Neural cell (in vitro differentiated cells): ENCODE results near the gene CNTD1. TPM values are rescaled to one million over a fixed set of nuclear protein-coding genes. Genes with fewer than 3 reads are reported as not detected.

Experiments used
- H2AFZ ChIP-seq: fragments of 200-600, 300-800 bp; sonication (generic), shearing (Covaris generic); 2 replicates; pipeline ENCODE4 v1.6.0; 2014; ENCODE audit warnings: low read depth, mild to moderate bottlenecking, antibody characterized with exemption, low read length, moderate library complexity
- H3F3A ChIP-seq: fragments of 200-600 bp; shearing (Covaris generic); 2 replicates; pipeline ENCODE4 v1.6.1; 2016; ENCODE audit warnings: mild to moderate bottlenecking, moderate library complexity, mixed read lengths, antibody characterized with exemption, low read length; ENCODE audit not compliant: insufficient read depth, poor library complexity, severe bottlenecking
- H3K27ac ChIP-seq: fragments of 200-600, 300-800 bp; sonication (generic), shearing (Covaris generic); 2 replicates; pipeline ENCODE4 v1.5.1; 2014; ENCODE audit warnings: mild to moderate bottlenecking, low read length, moderate library complexity
- H3K27me3 ChIP-seq: fragments of 300-800, 200-600 bp; sonication (generic), shearing (Covaris generic); 2 replicates; pipeline ENCODE4 v1.6.0; 2014; ENCODE audit warnings: mild to moderate bottlenecking, low read depth, low read length, moderate library complexity; ENCODE audit not compliant: insufficient read depth
- H3K36me3 ChIP-seq: fragments of 300-800, 200-600 bp; sonication (generic), shearing (Covaris generic); 2 replicates; pipeline ENCODE4 v1.5.1; 2014; ENCODE audit warnings: mild to moderate bottlenecking, antibody characterized with exemption, low read length, moderate library complexity; ENCODE audit not compliant: insufficient read depth
- H3K4me2 ChIP-seq: fragments of 300-800, 200-600 bp; sonication (generic), shearing (Covaris generic); 2 replicates; pipeline ENCODE4 v1.6.0; 2014; ENCODE audit warnings: mild to moderate bottlenecking, low read length
- H3K4me3 ChIP-seq: fragments of 300-800, 200-600 bp; sonication (generic), shearing (Covaris generic); 2 replicates; pipeline ENCODE4 v1.5.1; 2014; ENCODE audit warnings: mild to moderate bottlenecking, low read length, moderate library complexity
- H3K79me2 ChIP-seq: fragments of 200-600 bp; shearing (Covaris generic); replicated peaks from 2 replicates; pipeline ENCODE4 v1.6.0; 2014; ENCODE audit warnings: mild to moderate bottlenecking, low read length, moderate library complexity; ENCODE audit not compliant: insufficient read depth
- H3K9ac ChIP-seq: fragments of 300-800, 200-600 bp; sonication (generic), shearing (Covaris generic); 2 replicates; pipeline ENCODE4 v1.6.1; 2016; ENCODE audit warnings: mild to moderate bottlenecking, low read length, mixed read lengths
- H3K9me2 ChIP-seq: fragments of 200-600 bp; shearing (Covaris generic); 2 replicates; pipeline ENCODE4 v1.6.1; 2016; ENCODE audit warnings: mild to moderate bottlenecking, low read length, mixed read lengths; ENCODE audit not compliant: insufficient read depth
- H3K9me3 ChIP-seq: fragments of 200-600, 300-800 bp; sonication (generic), shearing (Covaris generic); 2 replicates; pipeline ENCODE4 v1.6.1; 2016; ENCODE audit warnings: mild to moderate bottlenecking, mixed run types, low read length, moderate library complexity, mixed read lengths
- H4K20me1 ChIP-seq: fragments of 200-600 bp; shearing (Covaris generic); 2 replicates; pipeline ENCODE4 v1.6.1; 2016; ENCODE audit warnings: mild to moderate bottlenecking, mixed run types; ENCODE audit not compliant: insufficient read depth
- EP300 ChIP-seq: fragments of 450-650 bp; conservative IDR thresholded peaks from 2 replicates; pipeline ENCODE4 v1.6.1; 2014; ENCODE audit warnings: antibody characterized with exemption, mild to moderate bottlenecking, moderate library complexity; ENCODE audit not compliant: poor library complexity, severe bottlenecking
- EZH2 ChIP-seq: fragments of 200-600, 300-800 bp; shearing (Covaris generic), sonication (generic); IDR thresholded peaks from 2 replicates; pipeline ENCODE4 v1.6.1; 2014; ENCODE audit warnings: antibody characterized with exemption, low read length, borderline replicate concordance, mild to moderate bottlenecking; ENCODE audit not compliant: insufficient read depth, poor library complexity, severe bottlenecking
- MXI1 ChIP-seq: fragments of 450-650 bp; conservative IDR thresholded peaks from 2 replicates; pipeline ENCODE4 v1.6.1; 2014; ENCODE audit warnings: antibody characterized with exemption, mild to moderate bottlenecking; ENCODE audit not compliant: poor library complexity, severe bottlenecking
- POLR2AphosphoS5 ChIP-seq: IDR thresholded peaks from 2 replicates; pipeline ENCODE4 v1.6.1; 2012
- RAD21 ChIP-seq: fragments of 450-650 bp; conservative IDR thresholded peaks from 2 replicates; pipeline ENCODE4 v1.6.1; 2014; ENCODE audit warnings: antibody characterized with exemption, mild to moderate bottlenecking, moderate library complexity
- SMC3 ChIP-seq: fragments of 450-650 bp; conservative IDR thresholded peaks from 2 replicates; pipeline ENCODE4 v1.6.1; 2014; ENCODE audit warnings: antibody characterized with exemption, mild to moderate bottlenecking, moderate library complexity; ENCODE audit not compliant: poor library complexity
- TAF1 ChIP-seq: IDR thresholded peaks from 2 replicates; pipeline ENCODE4 v1.6.1; 2012; ENCODE audit warnings: low read depth
- polyA plus RNA-seq: library from polyadenylated mRNA; depleted of rRNA; stranded (reverse); fragments of >200 nt; gene quantifications from 2 replicates; pipeline ENCODE4 v1.2.3, GENCODE V29; 2014
- TF ChIP-seq, protein P1 (sequence below): IDR thresholded peaks from 2 replicates; pipeline ENCODE4 v1.6.1; 2012; ENCODE audit warnings: borderline replicate concordance
- TF ChIP-seq, protein P2 (sequence below): fragments of 450-650 bp; IDR thresholded peaks from 2 replicates; pipeline ENCODE4 v1.5.1; 2014; ENCODE audit warnings: antibody characterized with exemption, mild to moderate bottlenecking, moderate library complexity; ENCODE audit not compliant: poor library complexity, severe bottlenecking

CNTD1 gene
- polyA plus RNA-seq, 1 donor from 2014 or later, result 0.21 TPM

DNA sequence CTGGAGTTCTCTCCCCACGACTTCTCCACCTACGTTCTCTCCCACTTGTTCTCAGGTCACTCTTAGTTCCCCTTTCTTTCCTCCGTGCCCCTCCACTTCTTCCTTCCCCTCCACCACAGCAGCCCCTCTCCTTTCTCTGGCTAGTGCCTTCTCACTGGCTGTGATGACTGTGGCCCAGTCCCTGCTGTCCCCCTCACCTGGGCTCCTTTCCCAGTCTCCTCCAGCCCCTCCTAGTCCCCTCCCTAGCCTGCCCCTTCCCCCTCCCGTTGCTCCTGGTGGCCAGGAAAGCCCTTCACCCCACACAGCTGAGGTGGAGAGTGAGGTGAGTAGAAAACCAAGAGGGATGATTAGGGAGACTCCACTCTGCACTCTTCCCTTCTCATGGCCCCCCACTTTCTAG is 3.6 kb upstream of the CNTD1 start:
- TF ChIP-seq, protein P1, sequence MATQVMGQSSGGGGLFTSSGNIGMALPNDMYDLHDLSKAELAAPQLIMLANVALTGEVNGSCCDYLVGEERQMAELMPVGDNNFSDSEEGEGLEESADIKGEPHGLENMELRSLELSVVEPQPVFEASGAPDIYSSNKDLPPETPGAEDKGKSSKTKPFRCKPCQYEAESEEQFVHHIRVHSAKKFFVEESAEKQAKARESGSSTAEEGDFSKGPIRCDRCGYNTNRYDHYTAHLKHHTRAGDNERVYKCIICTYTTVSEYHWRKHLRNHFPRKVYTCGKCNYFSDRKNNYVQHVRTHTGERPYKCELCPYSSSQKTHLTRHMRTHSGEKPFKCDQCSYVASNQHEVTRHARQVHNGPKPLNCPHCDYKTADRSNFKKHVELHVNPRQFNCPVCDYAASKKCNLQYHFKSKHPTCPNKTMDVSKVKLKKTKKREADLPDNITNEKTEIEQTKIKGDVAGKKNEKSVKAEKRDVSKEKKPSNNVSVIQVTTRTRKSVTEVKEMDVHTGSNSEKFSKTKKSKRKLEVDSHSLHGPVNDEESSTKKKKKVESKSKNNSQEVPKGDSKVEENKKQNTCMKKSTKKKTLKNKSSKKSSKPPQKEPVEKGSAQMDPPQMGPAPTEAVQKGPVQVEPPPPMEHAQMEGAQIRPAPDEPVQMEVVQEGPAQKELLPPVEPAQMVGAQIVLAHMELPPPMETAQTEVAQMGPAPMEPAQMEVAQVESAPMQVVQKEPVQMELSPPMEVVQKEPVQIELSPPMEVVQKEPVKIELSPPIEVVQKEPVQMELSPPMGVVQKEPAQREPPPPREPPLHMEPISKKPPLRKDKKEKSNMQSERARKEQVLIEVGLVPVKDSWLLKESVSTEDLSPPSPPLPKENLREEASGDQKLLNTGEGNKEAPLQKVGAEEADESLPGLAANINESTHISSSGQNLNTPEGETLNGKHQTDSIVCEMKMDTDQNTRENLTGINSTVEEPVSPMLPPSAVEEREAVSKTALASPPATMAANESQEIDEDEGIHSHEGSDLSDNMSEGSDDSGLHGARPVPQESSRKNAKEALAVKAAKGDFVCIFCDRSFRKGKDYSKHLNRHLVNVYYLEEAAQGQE, result no peak
- TF ChIP-seq TAF1 (no peak), SMC3 (no peak), RAD21 (no peak), EZH2 (no peak), POLR2AphosphoS5 (no peak)
- TF ChIP-seq, protein P2, sequence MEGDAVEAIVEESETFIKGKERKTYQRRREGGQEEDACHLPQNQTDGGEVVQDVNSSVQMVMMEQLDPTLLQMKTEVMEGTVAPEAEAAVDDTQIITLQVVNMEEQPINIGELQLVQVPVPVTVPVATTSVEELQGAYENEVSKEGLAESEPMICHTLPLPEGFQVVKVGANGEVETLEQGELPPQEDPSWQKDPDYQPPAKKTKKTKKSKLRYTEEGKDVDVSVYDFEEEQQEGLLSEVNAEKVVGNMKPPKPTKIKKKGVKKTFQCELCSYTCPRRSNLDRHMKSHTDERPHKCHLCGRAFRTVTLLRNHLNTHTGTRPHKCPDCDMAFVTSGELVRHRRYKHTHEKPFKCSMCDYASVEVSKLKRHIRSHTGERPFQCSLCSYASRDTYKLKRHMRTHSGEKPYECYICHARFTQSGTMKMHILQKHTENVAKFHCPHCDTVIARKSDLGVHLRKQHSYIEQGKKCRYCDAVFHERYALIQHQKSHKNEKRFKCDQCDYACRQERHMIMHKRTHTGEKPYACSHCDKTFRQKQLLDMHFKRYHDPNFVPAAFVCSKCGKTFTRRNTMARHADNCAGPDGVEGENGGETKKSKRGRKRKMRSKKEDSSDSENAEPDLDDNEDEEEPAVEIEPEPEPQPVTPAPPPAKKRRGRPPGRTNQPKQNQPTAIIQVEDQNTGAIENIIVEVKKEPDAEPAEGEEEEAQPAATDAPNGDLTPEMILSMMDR, result no peak
- H4K20me1 ChIP-seq, result no peaks in the 10 kb centered on the region
- no peaks in the 10 kb centered on the region for H3K36me3 ChIP-seq
- H3K4me2 ChIP-seq, result no peak overlapping the region
- no peak overlapping the region for H3K9ac ChIP-seq
- H3K27ac ChIP-seq, result no peak overlapping the region
- no peak overlapping the region for H3K4me3 ChIP-seq
- H3K27me3 ChIP-seq, result no peaks in the 10 kb centered on the region
- no peak overlapping the region for H2AFZ ChIP-seq
- no peaks in the 10 kb centered on the region for H3K9me2 ChIP-seq
- no peaks in the 10 kb centered on the region for H3F3A ChIP-seq
- H3K9me3 ChIP-seq, result no peaks in the 10 kb centered on the region
- H3K79me2 ChIP-seq, result peaks cover 14% of the 10 kb centered on the region

DNA sequence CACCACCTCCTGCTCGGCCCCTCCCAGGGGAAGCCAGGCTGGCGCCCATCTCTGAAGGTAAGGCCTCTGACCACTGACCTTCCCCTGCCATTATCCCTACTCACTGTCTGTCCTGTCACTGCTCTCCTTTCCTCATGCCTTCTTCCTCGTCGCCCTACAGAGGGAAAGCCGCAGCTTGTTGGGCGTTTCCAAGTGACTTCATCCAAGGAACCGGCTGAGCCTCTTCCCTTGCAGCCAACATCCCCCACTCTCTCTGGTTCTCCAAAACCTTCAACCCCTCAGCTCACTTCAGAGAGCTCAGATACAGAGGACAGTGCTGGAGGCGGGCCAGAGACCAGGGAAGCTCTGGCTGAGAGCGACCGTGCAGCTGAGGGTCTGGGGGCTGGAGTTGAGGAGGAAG is 3.2 kb upstream of the CNTD1 start:
- no peaks in the 10 kb centered on the region for H3K36me3 ChIP-seq
- no peak overlapping the region for H2AFZ ChIP-seq
- H4K20me1 ChIP-seq, result no peaks in the 10 kb centered on the region
- H3K9me3 ChIP-seq, result no peaks in the 10 kb centered on the region
- no peak overlapping the region for H3K4me3 ChIP-seq
- no peak overlapping the region for H3K4me2 ChIP-seq
- no peak overlapping the region for H3K27ac ChIP-seq
- no peaks in the 10 kb centered on the region for H3K27me3 ChIP-seq
- no peak overlapping the region for H3K9ac ChIP-seq
- H3F3A ChIP-seq, result no peaks in the 10 kb centered on the region
- H3K79me2 ChIP-seq, result peaks cover 14% of the 10 kb centered on the region
- TF ChIP-seq MXI1, result no peak
- TF ChIP-seq EP300, result no peak
- TF ChIP-seq POLR2AphosphoS5, result no peak
- TF ChIP-seq EZH2, result no peak
- TF ChIP-seq, protein P1, result no peak
- no peak for TF ChIP-seq SMC3
- TF ChIP-seq, protein P2, result no peak
- TF ChIP-seq TAF1, result no peak
- no peak for TF ChIP-seq RAD21
- no peaks in the 10 kb centered on the region for H3K9me2 ChIP-seq
